ENCODE results near the gene GIPC2. TPM values are rescaled to one million over a fixed set of nuclear protein-coding genes. Genes with fewer than 3 reads are reported as not detected.

GIPC2 gene
- total and polyA plus RNA-seq, 2 donors (not counting 1 experiment from before 2014, with no cell fraction given), result 0.50 to 0.56 TPM

DNA sequence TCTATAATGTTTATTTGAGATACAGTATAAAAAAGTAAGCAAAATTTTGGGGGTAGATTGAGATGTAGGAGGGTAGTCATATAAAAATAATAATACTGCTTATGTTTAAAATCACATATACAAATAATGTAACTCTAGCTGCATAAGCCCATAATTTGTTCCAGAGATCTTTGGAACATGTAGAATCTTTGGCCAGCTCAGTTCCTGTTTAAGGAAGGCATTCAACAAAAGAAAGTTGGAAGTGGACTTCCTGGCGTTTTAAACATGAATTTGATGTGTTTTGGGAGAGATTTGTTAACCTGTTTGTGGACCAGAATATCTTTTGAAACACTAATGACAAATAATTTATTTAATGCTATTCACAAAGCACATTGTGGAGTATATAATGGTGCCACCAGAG is 27.7 kb downstream of the GIPC2 start:
- no peak for DNase-seq (ENCODE audit: low read depth in 2 of 2)
- H2AFZ ChIP-seq (ENCODE audit: low read length), result no peak overlapping the region
- no peaks in the 10 kb centered on the region for H3K79me2 ChIP-seq (ENCODE audit: control insufficient read depth, insufficient read depth, low read length)
- no peaks in the 10 kb centered on the region for H3K9me3 ChIP-seq (ENCODE audit: control insufficient read depth, insufficient read depth, low read depth, low read length)
- H3K4me1 ChIP-seq (ENCODE audit: control insufficient read depth, extremely low read depth, insufficient read depth, low read length), result peaks cover 8% of the 10 kb centered on the region
- H3K27ac ChIP-seq (ENCODE audit: insufficient read depth, low read length), result no peak overlapping the region
- no peak overlapping the region for H3K4me3 ChIP-seq (replicated peaks in 1 of 4; ENCODE audit: control extremely low read depth in 1 of 4, insufficient read depth in 1 of 4, low read depth in 3 of 4, low read length in 4 of 4)
- H3K9ac ChIP-seq (ENCODE audit: insufficient read depth, low read length), result no peak overlapping the region
- H3K4me2 ChIP-seq (ENCODE audit: extremely low read depth, insufficient read depth, low read length), result no peak overlapping the region
- H3K27me3 ChIP-seq (ENCODE audit: control insufficient read depth, insufficient read depth, low read length), result no peaks in the 10 kb centered on the region
- no peaks in the 10 kb centered on the region for H4K20me1 ChIP-seq (ENCODE audit: control insufficient read depth, extremely low read depth, insufficient read depth, low read length)
- TF ChIP-seq EZH2 (IDR thresholded peaks at IDR 0.05; ENCODE audit: low read length, missing control alignments) (no peak), CTCF (conservative IDR thresholded peaks at IDR 0.05 in 1 of 2, IDR thresholded peaks at IDR 0.05 in 1 of 2; ENCODE audit: low read depth in 1 of 2, low read length in 2 of 2) (no peak)
- no peaks in the 10 kb centered on the region for H3K36me3 ChIP-seq (ENCODE audit: control insufficient read depth, insufficient read depth, low read length)

- peak in 1 of 2 donors; percentile 38 for DNase-seq (ENCODE audit: low read depth in 2 of 2)
These were observed 29.9 kb downstream of the GIPC2 start for GRCh38 chr1:78075621-78076020.

DNA sequence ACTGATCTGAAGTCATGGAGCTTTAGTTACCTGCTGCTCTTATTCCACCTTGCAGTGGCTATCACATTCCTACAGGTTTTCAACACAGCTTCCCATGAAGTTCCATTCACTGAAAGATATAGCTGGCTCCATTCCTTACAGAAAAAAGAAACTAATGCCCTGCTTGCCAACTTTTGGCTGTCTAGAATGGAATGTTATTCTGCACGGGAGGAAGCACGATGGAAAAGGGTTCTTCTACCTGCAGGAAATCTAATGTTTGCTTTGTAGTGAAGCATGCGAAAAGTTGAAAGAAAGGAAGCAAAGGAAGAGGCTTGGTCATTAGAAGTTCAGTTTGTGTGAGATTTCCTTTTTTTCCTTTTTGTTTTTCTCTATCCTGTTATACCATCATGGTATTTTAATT is 32.6 kb downstream of the GIPC2 start:
- Histone ChIP-seq H3K36me3 (ENCODE audit: control insufficient read depth, insufficient read depth, low read length) (no peaks in the 10 kb centered on the region), H3K9me3 (ENCODE audit: control insufficient read depth, insufficient read depth, low read depth, low read length) (no peaks in the 10 kb centered on the region), H3K4me1 (ENCODE audit: control insufficient read depth, extremely low read depth, insufficient read depth, low read length) (peaks cover 10% of the 10 kb centered on the region), H3K27me3 (ENCODE audit: control insufficient read depth, insufficient read depth, low read length) (no peaks in the 10 kb centered on the region), H3K9ac (ENCODE audit: insufficient read depth, low read length) (no peak overlapping the region), H3K4me2 (ENCODE audit: extremely low read depth, insufficient read depth, low read length) (no peak overlapping the region), H2AFZ (ENCODE audit: low read length) (no peak overlapping the region), H3K4me3 (replicated peaks in 1 of 4; ENCODE audit: control extremely low read depth in 1 of 4, insufficient read depth in 1 of 4, low read depth in 3 of 4, low read length in 4 of 4) (no peak overlapping the region), H3K79me2 (ENCODE audit: control insufficient read depth, insufficient read depth, low read length) (no peaks in the 10 kb centered on the region), H4K20me1 (ENCODE audit: control insufficient read depth, extremely low read depth, insufficient read depth, low read length) (no peaks in the 10 kb centered on the region), H3K27ac (ENCODE audit: insufficient read depth, low read length) (no peak overlapping the region)
- DNase-seq (ENCODE audit: low read depth in 2 of 2), result no peak
- TF ChIP-seq EZH2 (IDR thresholded peaks at IDR 0.05; ENCODE audit: low read length, missing control alignments) (no peak), CTCF (conservative IDR thresholded peaks at IDR 0.05 in 1 of 2, IDR thresholded peaks at IDR 0.05 in 1 of 2; ENCODE audit: low read depth in 1 of 2, low read length in 2 of 2) (no peak)

More at GRCh38 chr1:78075621-78076020, 29.9 kb downstream of the GIPC2 start:
- H3K4me2 ChIP-seq (ENCODE audit: extremely low read depth, insufficient read depth, low read length), result no peak overlapping the region
- H3K4me3 ChIP-seq (replicated peaks in 1 of 4; ENCODE audit: control extremely low read depth in 1 of 4, insufficient read depth in 1 of 4, low read depth in 3 of 4, low read length in 4 of 4), result no peak overlapping the region
- no peaks in the 10 kb centered on the region for H3K27me3 ChIP-seq (ENCODE audit: control insufficient read depth, insufficient read depth, low read length)
- TF ChIP-seq CTCF (conservative IDR thresholded peaks at IDR 0.05 in 1 of 2, IDR thresholded peaks at IDR 0.05 in 1 of 2; ENCODE audit: low read depth in 1 of 2, low read length in 2 of 2) (no peak), EZH2 (IDR thresholded peaks at IDR 0.05; ENCODE audit: low read length, missing control alignments) (no peak)
- H3K36me3 ChIP-seq (ENCODE audit: control insufficient read depth, insufficient read depth, low read length), result no peaks in the 10 kb centered on the region
- no peaks in the 10 kb centered on the region for H3K79me2 ChIP-seq (ENCODE audit: control insufficient read depth, insufficient read depth, low read length)
- no peak overlapping the region for H3K27ac ChIP-seq (ENCODE audit: insufficient read depth, low read length)
- H3K9me3 ChIP-seq (ENCODE audit: control insufficient read depth, insufficient read depth, low read depth, low read length), result no peaks in the 10 kb centered on the region
- no peaks in the 10 kb centered on the region for H4K20me1 ChIP-seq (ENCODE audit: control insufficient read depth, extremely low read depth, insufficient read depth, low read length)
- no peak overlapping the region for H2AFZ ChIP-seq (ENCODE audit: low read length)
- peaks cover 11% of the 10 kb centered on the region for H3K4me1 ChIP-seq (ENCODE audit: control insufficient read depth, extremely low read depth, insufficient read depth, low read length)
- no peak overlapping the region for H3K9ac ChIP-seq (ENCODE audit: insufficient read depth, low read length)

All from fibroblast of lung (primary cell).